Measurements from ENCODE around the gene OR52E2.

DNA sequence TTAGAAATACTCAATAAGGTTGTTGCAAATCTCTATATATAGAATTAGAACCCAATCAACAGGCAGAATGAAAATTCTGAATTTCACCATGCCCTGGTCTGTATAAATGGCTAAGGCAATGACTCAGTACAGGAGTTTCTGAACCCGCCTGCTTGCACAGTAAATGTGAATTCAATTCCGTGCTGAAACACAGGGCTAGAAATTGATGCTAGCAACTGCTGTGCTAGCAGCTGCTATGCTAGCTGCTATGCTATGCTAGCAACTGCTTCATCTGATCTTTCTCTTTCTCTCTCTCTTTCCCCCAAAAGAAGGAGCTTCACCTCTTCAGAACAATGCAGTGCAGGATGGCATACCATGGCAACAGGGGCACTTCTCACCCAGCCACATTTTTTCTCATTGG, 22.8 kb downstream of the OR52E2 start:
- TF ChIP-seq, protein P1, sequence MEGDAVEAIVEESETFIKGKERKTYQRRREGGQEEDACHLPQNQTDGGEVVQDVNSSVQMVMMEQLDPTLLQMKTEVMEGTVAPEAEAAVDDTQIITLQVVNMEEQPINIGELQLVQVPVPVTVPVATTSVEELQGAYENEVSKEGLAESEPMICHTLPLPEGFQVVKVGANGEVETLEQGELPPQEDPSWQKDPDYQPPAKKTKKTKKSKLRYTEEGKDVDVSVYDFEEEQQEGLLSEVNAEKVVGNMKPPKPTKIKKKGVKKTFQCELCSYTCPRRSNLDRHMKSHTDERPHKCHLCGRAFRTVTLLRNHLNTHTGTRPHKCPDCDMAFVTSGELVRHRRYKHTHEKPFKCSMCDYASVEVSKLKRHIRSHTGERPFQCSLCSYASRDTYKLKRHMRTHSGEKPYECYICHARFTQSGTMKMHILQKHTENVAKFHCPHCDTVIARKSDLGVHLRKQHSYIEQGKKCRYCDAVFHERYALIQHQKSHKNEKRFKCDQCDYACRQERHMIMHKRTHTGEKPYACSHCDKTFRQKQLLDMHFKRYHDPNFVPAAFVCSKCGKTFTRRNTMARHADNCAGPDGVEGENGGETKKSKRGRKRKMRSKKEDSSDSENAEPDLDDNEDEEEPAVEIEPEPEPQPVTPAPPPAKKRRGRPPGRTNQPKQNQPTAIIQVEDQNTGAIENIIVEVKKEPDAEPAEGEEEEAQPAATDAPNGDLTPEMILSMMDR (IDR thresholded peaks at IDR 0.05) = no peak
- TF ChIP-seq POLR2A (IDR thresholded peaks at IDR 0.05) = no peak

Measured in Peyer's patch (tissue), 4 donors.